Panc1 (cell line): Measurements from ENCODE around the gene CCDC88A.

Experiments
- CTCF ChIP-seq: fragments of 450-650 bp; IDR thresholded peaks from 2 replicates; pipeline ENCODE4 v1.5.1; 2017; ENCODE audit warnings: mild to moderate bottlenecking
- POLR2AphosphoS5 ChIP-seq: IDR thresholded peaks from 2 replicates; pipeline ENCODE4 v1.6.1; 2012; ENCODE audit warnings: mild to moderate bottlenecking, low read depth, low read length, moderate library complexity
- REST ChIP-seq, 2 experiments: IDR thresholded peaks; 2 replicates each; pipeline ENCODE4 v1.6.1; 2011 to 2012; ENCODE audit warnings: low read depth in 2 of 2, control low read depth in 1 of 2, low read length in 1 of 2, mild to moderate bottlenecking in 1 of 2, moderate library complexity in 1 of 2; ENCODE audit not compliant: insufficient read depth in 1 of 2
- SIN3A ChIP-seq: IDR thresholded peaks from 2 replicates; pipeline ENCODE4 v1.6.1; 2012; ENCODE audit warnings: low read depth, mild to moderate bottlenecking, low read length, moderate library complexity, borderline replicate concordance; ENCODE audit not compliant: insufficient read depth
- TCF7L2 ChIP-seq: IDR thresholded peaks from 2 replicates; pipeline ENCODE4 v1.6.1; 2011; ENCODE audit warnings: mild to moderate bottlenecking, low read depth, low read length, inconsistent platforms

- TF ChIP-seq CTCF: no peak
- TF ChIP-seq SIN3A: no peak
- TF ChIP-seq TCF7L2: no peak
- TF ChIP-seq POLR2AphosphoS5: no peak
- TF ChIP-seq REST (IDR thresholded peaks at IDR 0.05; ENCODE audit: insufficient read depth in 1 of 2, low read depth in 2 of 2, low read length in 1 of 2): no peak
Measured at GRCh38 chr2:55302241-55302640, 117.4 kb downstream of the CCDC88A start.
